ENCODE measurements around the gene PLCG2. TPM values are rescaled to one million over a fixed set of nuclear protein-coding genes. Genes with fewer than 3 reads are reported as not detected.
A peak's percentile ranks its signal among the peaks of the same experiment; 100 is the strongest.

Gene PLCG2
- total RNA-seq, 1 experiment from 2014 or later = 6.0 TPM

DNA sequence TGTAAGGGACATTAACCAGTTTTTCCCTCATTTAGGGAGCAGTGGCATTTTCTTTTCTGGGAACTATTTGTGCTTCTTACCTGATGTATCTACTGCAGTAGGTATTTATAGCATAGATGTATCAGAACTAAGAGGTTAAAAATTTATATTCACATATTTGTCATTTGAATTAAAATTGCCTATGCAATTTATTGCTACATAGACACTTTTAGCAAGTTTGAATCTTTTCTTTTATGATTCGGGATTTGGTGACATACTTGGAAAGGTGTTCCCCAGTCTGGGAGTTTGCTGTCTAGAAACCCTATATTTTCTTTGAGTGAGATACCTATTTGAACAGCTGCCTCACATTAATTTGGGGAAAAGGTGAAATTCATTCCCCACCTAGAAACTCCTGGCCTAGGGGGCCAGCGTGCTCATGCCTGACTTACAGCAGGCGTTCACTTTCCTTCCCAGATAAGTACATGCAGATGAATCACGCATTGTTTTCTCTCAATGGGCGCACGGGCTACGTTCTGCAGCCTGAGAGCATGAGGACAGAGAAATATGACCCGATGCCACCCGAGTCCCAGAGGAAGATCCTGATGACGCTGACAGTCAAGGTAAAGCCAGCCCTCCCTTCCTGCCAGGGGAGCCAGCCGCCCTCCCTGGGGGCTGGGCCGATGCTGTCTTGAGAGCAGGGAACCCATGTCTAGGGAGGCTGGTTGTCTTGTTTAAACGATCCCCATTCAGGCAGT lies 158.4 kb downstream of the PLCG2 start:
- H3K36me3 Mint-ChIP-seq (ENCODE audit: insufficient read depth in 1 of 3, low read depth in 3 of 3) = no peaks in the 10 kb centered on the region; a peak in 3 of 7 replicates
- H3K79me2 ChIP-seq (ENCODE audit: insufficient read depth, low read length) = no peaks in the 10 kb centered on the region
- H3K4me3 Mint-ChIP-seq = no peak overlapping the region
- no peak overlapping the region for H3K18ac ChIP-seq (ENCODE audit: insufficient read length, low read depth, low read length)
- DNase-seq = peak; percentile 38
- H3K4me1 Mint-ChIP-seq = peaks cover 43 to 46% of the 10 kb centered on the region in 2 experiments
- H3K27me3 Mint-ChIP-seq (ENCODE audit: low read depth) = peaks cover 3% of the 10 kb centered on the region
- H3T11ph ChIP-seq (ENCODE audit: low read length) = no peak overlapping the region
- no peak overlapping the region for H2BK120ac ChIP-seq (ENCODE audit: low read depth, low read length, poor library complexity, severe bottlenecking)
- H3K4me1 ChIP-seq (ENCODE audit: insufficient read depth, low read length) = peaks cover 9% of the 10 kb centered on the region; the same call in 1 of the 2 replicates
- no peaks in the 10 kb centered on the region for H3K9me3 ChIP-seq (ENCODE audit: control insufficient read depth, low read depth, low read length)
- H3K23ac ChIP-seq (ENCODE audit: insufficient read length, low read depth, low read length) = no peak overlapping the region
- H2BK15ac ChIP-seq (ENCODE audit: low read depth, low read length) = no peak overlapping the region
- H3K27ac Mint-ChIP-seq = 0 out of 7 replicates have a peak overlapping the region, but pooled peaks of 2 of the 3 experiments have one; percentile 33 to 58
- no peaks in the 10 kb centered on the region for H4K20me1 ChIP-seq (ENCODE audit: control insufficient read depth, insufficient read depth, insufficient read length)
- no peak overlapping the region for H2BK20ac ChIP-seq (ENCODE audit: low read depth, low read length, poor library complexity, severe bottlenecking)
- no peak overlapping the region for H3K4ac ChIP-seq (ENCODE audit: low read depth, low read length)
- H2BK12ac ChIP-seq (ENCODE audit: insufficient read length, low read depth, low read length) = no peak overlapping the region
- no peak overlapping the region for H3K27ac ChIP-seq (ENCODE audit: insufficient read length, low read depth, low read length)
- H2BK5ac ChIP-seq (ENCODE audit: insufficient read length, low read length) = no peak overlapping the region
- no peaks in the 10 kb centered on the region for H3K79me1 ChIP-seq (ENCODE audit: insufficient read depth, low read depth, low read length, poor library complexity, severe bottlenecking)
- H4K5ac ChIP-seq (ENCODE audit: insufficient read length, low read depth, low read length) = no peak overlapping the region
- H3K56ac ChIP-seq (ENCODE audit: insufficient read length, low read depth, low read length) = no peak overlapping the region
- H3K9me3 Mint-ChIP-seq = no peaks in the 10 kb centered on the region
- no peak overlapping the region for H2AFZ ChIP-seq (ENCODE audit: low read length)
- no peak overlapping the region for H3K14ac ChIP-seq (ENCODE audit: insufficient read depth, low read length)
- H3K23me2 ChIP-seq (ENCODE audit: insufficient read length, low read depth, low read length, poor library complexity, severe bottlenecking) = no peaks in the 10 kb centered on the region
- H2AK5ac ChIP-seq (ENCODE audit: insufficient read length, low read length) = no peak overlapping the region
- no peak overlapping the region for H3K4me2 ChIP-seq (ENCODE audit: insufficient read depth, insufficient read length, low read length)
- H4K91ac ChIP-seq (ENCODE audit: insufficient read length, low read depth, low read length) = no peak overlapping the region
- WGBS (ENCODE audit: extremely low coverage, insufficient read length, low lambda C conversion rate) = no CpG with 5 or more reads among the region's 13 CpGs
- H3K27me3 ChIP-seq (ENCODE audit: insufficient read depth, low read length) = no peaks in the 10 kb centered on the region
- no peak overlapping the region for H3K9ac ChIP-seq (ENCODE audit: extremely low read depth, insufficient read length, low read length)
- no peak overlapping the region for H4K8ac ChIP-seq (replicated peaks; ENCODE audit: insufficient read length, low read depth, low read length)
- TF ChIP-seq, protein P1, sequence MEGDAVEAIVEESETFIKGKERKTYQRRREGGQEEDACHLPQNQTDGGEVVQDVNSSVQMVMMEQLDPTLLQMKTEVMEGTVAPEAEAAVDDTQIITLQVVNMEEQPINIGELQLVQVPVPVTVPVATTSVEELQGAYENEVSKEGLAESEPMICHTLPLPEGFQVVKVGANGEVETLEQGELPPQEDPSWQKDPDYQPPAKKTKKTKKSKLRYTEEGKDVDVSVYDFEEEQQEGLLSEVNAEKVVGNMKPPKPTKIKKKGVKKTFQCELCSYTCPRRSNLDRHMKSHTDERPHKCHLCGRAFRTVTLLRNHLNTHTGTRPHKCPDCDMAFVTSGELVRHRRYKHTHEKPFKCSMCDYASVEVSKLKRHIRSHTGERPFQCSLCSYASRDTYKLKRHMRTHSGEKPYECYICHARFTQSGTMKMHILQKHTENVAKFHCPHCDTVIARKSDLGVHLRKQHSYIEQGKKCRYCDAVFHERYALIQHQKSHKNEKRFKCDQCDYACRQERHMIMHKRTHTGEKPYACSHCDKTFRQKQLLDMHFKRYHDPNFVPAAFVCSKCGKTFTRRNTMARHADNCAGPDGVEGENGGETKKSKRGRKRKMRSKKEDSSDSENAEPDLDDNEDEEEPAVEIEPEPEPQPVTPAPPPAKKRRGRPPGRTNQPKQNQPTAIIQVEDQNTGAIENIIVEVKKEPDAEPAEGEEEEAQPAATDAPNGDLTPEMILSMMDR (conservative IDR thresholded peaks at IDR 0.05) = no peak
